Esophagus squamous epithelium (tissue), 5 donors: ENCODE data around the gene CRLF3. TPM values are rescaled to one million over a fixed set of nuclear protein-coding genes. Genes with fewer than 3 reads are reported as not detected.
"Not testable (repeated sequence)": the region's sequence is repeated elsewhere in the genome, so short reads cannot be mapped to it uniquely, and the experiment has no call there.

Experiments used
- DNase-seq: peaks from one replicate; lab custom pipeline; 2025; lab: John Stamatoyannopoulos, UW
- H3K27ac ChIP-seq, 4 donors: fragments of 200-600 bp; sonication (generic); one replicate each; pipeline ENCODE4 v1.5.1; 2016 to 2019; ENCODE audit warnings: mild to moderate bottlenecking in 1 of 4
- H3K27me3 ChIP-seq, 4 donors: fragments of 200-600 bp; sonication (generic); 1 replicate in 3 of 4; 2 replicates in 1 of 4; pipeline versions ENCODE4 v1.5.1 to v1.6.0; 2017 to 2021; ENCODE audit warnings: antibody characterized with exemption in 1 of 4
- H3K36me3 ChIP-seq, 3 donors: fragments of 200-600 bp; sonication (generic); one replicate each; pipeline ENCODE4 v1.5.1; 2016 to 2019
- H3K4me1 ChIP-seq, 3 donors: fragments of 200-600 bp; sonication (generic); one replicate each; pipeline ENCODE4 v1.5.1; 2017 to 2019
- H3K4me3 ChIP-seq, 4 donors: fragments of 200-600 bp; sonication (generic); 1 replicate in 3 of 4; 2 replicates in 1 of 4; pipeline ENCODE4 v1.5.1; 2016 to 2019; ENCODE audit warnings: mild to moderate bottlenecking in 2 of 4, moderate library complexity in 1 of 4
- H3K9me3 ChIP-seq, 3 donors: fragments of 200-600 bp; sonication (generic); one replicate each; pipeline ENCODE4 v1.5.1; 2016 to 2019
- CTCF ChIP-seq, 6 experiments: fragments of 450-650 bp in 4 of 6; fragments of 200-600 bp in 2 of 6; sonication (generic) in 2 of 6; IDR thresholded peaks; one replicate each; pipeline ENCODE4 v1.5.1; 2016 to 2019; ENCODE audit warnings: antibody characterized with exemption in 6 of 6, mild to moderate bottlenecking in 4 of 6, moderate library complexity in 4 of 6
- POLR2A ChIP-seq, 4 donors: fragments of 450-650 bp; IDR thresholded peaks; one replicate each; pipeline ENCODE4 v1.6.1; 2017; ENCODE audit warnings: antibody characterized with exemption in 4 of 4, mild to moderate bottlenecking in 4 of 4, moderate library complexity in 3 of 4
- WGBS, 2 donors: methylation state at CpG; one replicate each; pipeline ENCODE4 v1.1.5; 2018; 5-methylcytosine and 5-hydroxymethylcytosine counted together
- intact Hi-C: fragments of 100-400 bp; cut with DNase I; formaldehyde crosslinking; loops from one replicate; pipeline ENCODE4 v1.15.0; 2022
- total RNA-seq, 4 donors: library from RNA; depleted of rRNA; stranded (reverse); fragments of >200 nt; gene quantifications; one replicate each; pipeline ENCODE4 v1.1.0, GENCODE V29; 2016
- donor health status: DM: yes; HTN: yes; CAD: no.

CRLF3 gene
- total RNA-seq, 4 donors from 2014 or later: 13.3 to 27.4 (median 20.4) TPM

- peak overlapping the region in 2 of 4 donors; percentile 5 to 13 for H3K27ac ChIP-seq
- intact Hi-C loops: no loop called here
- 63 to 67% methylated on average over 2 of the region's 2 CpGs for whole genome bisulfite sequencing, 2 donors
- H3K27me3 ChIP-seq: no peaks in the 10 kb centered on the region
- no peak for DNase-seq
- TF ChIP-seq POLR2A (IDR thresholded peaks at IDR 0.05): no peak
- TF ChIP-seq CTCF (IDR thresholded peaks at IDR 0.05): no peak
- no peak overlapping the region for H3K4me3 ChIP-seq
- no peaks in the 10 kb centered on the region for H3K9me3 ChIP-seq
- H3K36me3 ChIP-seq: peaks cover 7 to 99% (median 27%) of the 10 kb centered on the region in 3 donors
- H3K4me1 ChIP-seq: peaks cover 0 to 14% (median 9%) of the 10 kb centered on the region in 3 donors
These were observed 34.2 kb downstream of the CRLF3 start for GRCh38 chr17:30790279-30790678.

- no peaks in the 10 kb centered on the region for H3K27me3 ChIP-seq
- no peak overlapping the region for H3K4me3 ChIP-seq
- peaks cover 7 to 99% (median 30%) of the 10 kb centered on the region in 3 donors for H3K36me3 ChIP-seq
- peak overlapping the region in 2 of 4 donors; percentile 0 to 38 for H3K27ac ChIP-seq
- TF ChIP-seq POLR2A (IDR thresholded peaks at IDR 0.05): no peak
- WGBS, 2 donors: 87 to 95% methylated on average over 2 of the region's 2 CpGs
- H3K4me1 ChIP-seq: peaks cover 0 to 14% (median 9%) of the 10 kb centered on the region in 3 donors
- H3K9me3 ChIP-seq: no peaks in the 10 kb centered on the region
- intact Hi-C loops: no loop called here
- no peak for DNase-seq
These were observed 35.6 kb downstream of the CRLF3 start for GRCh38 chr17:30788918-30789317.

- WGBS, 2 donors: 73 to 85% methylated on average over 2 of the region's 2 CpGs
These were observed 42.3 kb downstream of the CRLF3 start for GRCh38 chr17:30782206-30782605.

GRCh38 chr17:30780343-30780742 lies 44.1 kb downstream of the CRLF3 start:
- 79 to 86% methylated on average over 6 of the region's 6 CpGs for WGBS, 2 donors
- no peak for DNase-seq
- intact Hi-C loops: no loop called here
- H3K4me1 ChIP-seq: no peaks in the 10 kb centered on the region
- TF ChIP-seq CTCF (IDR thresholded peaks at IDR 0.05) (no peak), POLR2A (IDR thresholded peaks at IDR 0.05) (no peak)
- peaks cover 0 to 81% (median 3%) of the 10 kb centered on the region in 3 donors for H3K36me3 ChIP-seq
- H3K9me3 ChIP-seq: no peaks in the 10 kb centered on the region
- H3K27ac ChIP-seq: no peak overlapping the region
- no peak overlapping the region for H3K4me3 ChIP-seq
- H3K27me3 ChIP-seq: no peaks in the 10 kb centered on the region

More at GRCh38 chr17:30782206-30782605, 42.3 kb downstream of the CRLF3 start:
- H3K36me3 ChIP-seq: peaks cover 0 to 84% (median 11%) of the 10 kb centered on the region in 3 donors
- TF ChIP-seq POLR2A (IDR thresholded peaks at IDR 0.05): no peak
- no peak overlapping the region for H3K27ac ChIP-seq
- no peaks in the 10 kb centered on the region for H3K27me3 ChIP-seq
- peaks cover 0 to 9% (median 6%) of the 10 kb centered on the region in 3 donors for H3K4me1 ChIP-seq
- intact Hi-C loops: no loop called here
- DNase-seq: no peak
- H3K9me3 ChIP-seq: no peaks in the 10 kb centered on the region
- no peak overlapping the region for H3K4me3 ChIP-seq

- DNase-seq, H3K27ac ChIP-seq, H3K4me3 ChIP-seq, H3K9me3 ChIP-seq, H3K27me3 ChIP-seq, intact Hi-C loops, H3K4me1 ChIP-seq: not testable (repeated sequence)
- H3K36me3 ChIP-seq: peaks cover 0 to 91% (median 3%) of the 10 kb centered on the region in 3 donors
- 46 to 49% methylated on average over 3 of the region's 3 CpGs for WGBS, 2 donors
These were observed 55.7 kb downstream of the CRLF3 start for GRCh38 chr17:30768771-30769170.

GRCh38 chr17:30767641-30768404 lies 56.7 kb downstream of the CRLF3 start:
- 89 to 92% methylated on average over 10 to 14 of the region's 14 CpGs for WGBS, 2 donors
- peaks cover 0 to 91% (median 3%) of the 10 kb centered on the region in 3 donors for H3K36me3 ChIP-seq
- H3K27ac ChIP-seq, DNase-seq, H3K9me3 ChIP-seq, H3K4me1 ChIP-seq, intact Hi-C loops, H3K4me3 ChIP-seq, H3K27me3 ChIP-seq: not testable (repeated sequence)

GRCh38 chr17:30761060-30761459 lies 63.4 kb downstream of the CRLF3 start:
- DNase-seq: no peak
- no peaks in the 10 kb centered on the region for H3K27me3 ChIP-seq
- TF ChIP-seq CTCF (IDR thresholded peaks at IDR 0.05) (no peak), POLR2A (IDR thresholded peaks at IDR 0.05) (no peak)
- intact Hi-C loops: no loop called here
- peaks cover 0 to 84% (median 4%) of the 10 kb centered on the region in 3 donors for H3K36me3 ChIP-seq
- H3K27ac ChIP-seq: no peak overlapping the region
- H3K4me1 ChIP-seq: no peaks in the 10 kb centered on the region
- H3K9me3 ChIP-seq: no peaks in the 10 kb centered on the region
- no peak overlapping the region for H3K4me3 ChIP-seq

GRCh38 chr17:30753291-30753690 lies 71.2 kb downstream of the CRLF3 start:
- 96 to 97% methylated on average over 7 of the region's 10 CpGs for WGBS, 2 donors
- H3K4me3 ChIP-seq, H3K9me3 ChIP-seq, DNase-seq, H3K4me1 ChIP-seq, intact Hi-C loops, H3K27ac ChIP-seq, H3K27me3 ChIP-seq: not testable (repeated sequence)
- H3K36me3 ChIP-seq: peaks cover 0 to 88% (median 9%) of the 10 kb centered on the region in 3 donors

GRCh38 chr17:30750982-30751381 lies 73.5 kb downstream of the CRLF3 start:
- intact Hi-C loops, H3K27ac ChIP-seq, H3K9me3 ChIP-seq, H3K27me3 ChIP-seq, DNase-seq, H3K4me3 ChIP-seq, H3K4me1 ChIP-seq: not testable (repeated sequence)
- peaks cover 0 to 94% (median 5%) of the 10 kb centered on the region in 3 donors for H3K36me3 ChIP-seq
- WGBS, 2 donors: 85 to 90% methylated on average over 10 to 11 of the region's 11 CpGs

GRCh38 chr17:30747621-30748020 lies 76.9 kb downstream of the CRLF3 start:
- H3K27me3 ChIP-seq, intact Hi-C loops, H3K9me3 ChIP-seq, H3K4me3 ChIP-seq, DNase-seq, H3K4me1 ChIP-seq, H3K27ac ChIP-seq: not testable (repeated sequence)
- WGBS, 2 donors: 88 to 95% methylated on average over 3 to 4 of the region's 4 CpGs
- H3K36me3 ChIP-seq: peaks cover 0 to 89% (median 0%) of the 10 kb centered on the region in 3 donors
